KOPT-K1 (cell line): ENCODE measurements around the gene TMEM131L.

Experiments
- H3K27ac ChIP-seq: fragments of 200-600 bp; sonication (generic); 2 replicates; pipeline ENCODE4 v1.5.1; 2016; ENCODE audit warnings: antibody characterized with exemption, mild to moderate bottlenecking, low read depth, low read length; ENCODE audit not compliant: poor library complexity, severe bottlenecking
- H3K36me3 ChIP-seq: fragments of 200-600 bp; sonication (generic); 2 replicates; pipeline ENCODE4 v1.5.1; 2017; ENCODE audit warnings: antibody characterized with exemption, mild to moderate bottlenecking, low read length, moderate library complexity; ENCODE audit not compliant: insufficient read depth
- H3K9me3 ChIP-seq: fragments of 200-600 bp; sonication (generic); 2 replicates; pipeline ENCODE4 v1.5.1; 2017; ENCODE audit warnings: antibody characterized with exemption, low read length, mild to moderate bottlenecking; ENCODE audit not compliant: insufficient read depth, poor library complexity, severe bottlenecking

TMEM131L gene

GRCh38 chr4:153527690-153528089 is 61.5 kb downstream of the TMEM131L start:
- H3K9me3 ChIP-seq = no peaks in the 10 kb centered on the region
- H3K27ac ChIP-seq = peak overlapping the region; percentile 83
- no peaks in the 10 kb centered on the region for H3K36me3 ChIP-seq

- Histone ChIP-seq H3K36me3 (peaks cover 9% of the 10 kb centered on the region; the same call in 1 of the 2 replicates), H3K27ac (peak overlapping the region; percentile 83), H3K9me3 (no peaks in the 10 kb centered on the region)
Measured at GRCh38 chr4:153528705-153529485, 62.7 kb downstream of the TMEM131L start.

- Histone ChIP-seq H3K27ac (peak overlapping the region; percentile 83), H3K36me3 (peaks cover 9% of the 10 kb centered on the region; the same call in 1 of the 2 replicates), H3K9me3 (no peaks in the 10 kb centered on the region)
Measured at GRCh38 chr4:153529646-153530045, 63.5 kb downstream of the TMEM131L start.

GRCh38 chr4:153530284-153530999 is 64.3 kb downstream of the TMEM131L start:
- Histone ChIP-seq H3K27ac (peak overlapping the region; percentile 83), H3K36me3 (peaks cover 9% of the 10 kb centered on the region; the same call in 1 of the 2 replicates), H3K9me3 (no peaks in the 10 kb centered on the region)

- H3K27ac ChIP-seq = peak overlapping the region; percentile 83
- peaks cover 14% of the 10 kb centered on the region for H3K36me3 ChIP-seq
- no peaks in the 10 kb centered on the region for H3K9me3 ChIP-seq
Measured at GRCh38 chr4:153531000-153531358, 64.8 kb downstream of the TMEM131L start.

- Histone ChIP-seq H3K9me3 (no peaks in the 10 kb centered on the region), H3K27ac (peak overlapping the region; percentile 22), H3K36me3 (peaks cover 22% of the 10 kb centered on the region)
Measured at GRCh38 chr4:153531976-153532626, 65.9 kb downstream of the TMEM131L start.

- Histone ChIP-seq H3K36me3 (peaks cover 28% of the 10 kb centered on the region), H3K9me3 (no peaks in the 10 kb centered on the region), H3K27ac (no peak overlapping the region)
Measured at GRCh38 chr4:153532636-153533035, 66.5 kb downstream of the TMEM131L start.

- Histone ChIP-seq H3K9me3 (no peaks in the 10 kb centered on the region), H3K36me3 (peaks cover 35% of the 10 kb centered on the region), H3K27ac (no peak overlapping the region)
Measured at GRCh38 chr4:153533387-153533786, 67.2 kb downstream of the TMEM131L start.

GRCh38 chr4:153534792-153535629 is 68.9 kb downstream of the TMEM131L start:
- Histone ChIP-seq H3K9me3 (no peaks in the 10 kb centered on the region), H3K27ac (no peak overlapping the region), H3K36me3 (peaks cover 40% of the 10 kb centered on the region)

GRCh38 chr4:153535772-153536513 is 69.8 kb downstream of the TMEM131L start:
- Histone ChIP-seq H3K9me3 (no peaks in the 10 kb centered on the region), H3K36me3 (peaks cover 44% of the 10 kb centered on the region), H3K27ac (peak overlapping the region; percentile 15)

GRCh38 chr4:153537493-153537960 is 71.4 kb downstream of the TMEM131L start:
- Histone ChIP-seq H3K27ac (no peak overlapping the region), H3K9me3 (no peaks in the 10 kb centered on the region), H3K36me3 (peaks cover 49% of the 10 kb centered on the region)

- no peak overlapping the region for H3K27ac ChIP-seq
- H3K36me3 ChIP-seq = peaks cover 50% of the 10 kb centered on the region
- no peaks in the 10 kb centered on the region for H3K9me3 ChIP-seq
Measured at GRCh38 chr4:153538487-153539357, 72.6 kb downstream of the TMEM131L start.

- Histone ChIP-seq H3K9me3 (no peaks in the 10 kb centered on the region), H3K27ac (no peak overlapping the region), H3K36me3 (peaks cover 57% of the 10 kb centered on the region)
Measured at GRCh38 chr4:153539422-153539821, 73.3 kb downstream of the TMEM131L start.
